Measurements from ENCODE around the gene FASLG.
"Not testable (repeated sequence)": the region's sequence is repeated elsewhere in the genome, so short reads cannot be mapped to it uniquely, and the experiment has no call there.

The FASLG gene

DNA sequence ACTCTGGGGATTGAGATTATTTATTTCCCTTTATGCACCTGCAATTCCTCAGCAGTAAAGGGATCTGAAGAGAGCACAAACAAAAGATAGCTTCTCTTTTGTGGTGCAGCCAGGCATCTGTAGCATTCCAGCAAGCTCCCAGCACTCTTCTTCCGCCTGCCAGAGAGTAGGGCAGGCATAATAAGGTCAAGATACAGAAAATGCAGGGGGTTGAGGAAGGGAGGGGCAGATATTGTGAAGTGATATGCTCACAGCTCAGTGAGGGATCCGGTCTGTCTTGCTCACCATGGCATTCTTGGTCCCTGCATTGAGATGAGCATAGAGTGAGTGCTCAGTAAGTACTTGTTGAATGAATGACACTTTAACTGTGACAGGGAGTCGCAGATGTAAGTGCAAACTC, 23.9 kb downstream of the FASLG start:
- no peak for DNase-seq (ENCODE audit: low spot score)

DNA sequence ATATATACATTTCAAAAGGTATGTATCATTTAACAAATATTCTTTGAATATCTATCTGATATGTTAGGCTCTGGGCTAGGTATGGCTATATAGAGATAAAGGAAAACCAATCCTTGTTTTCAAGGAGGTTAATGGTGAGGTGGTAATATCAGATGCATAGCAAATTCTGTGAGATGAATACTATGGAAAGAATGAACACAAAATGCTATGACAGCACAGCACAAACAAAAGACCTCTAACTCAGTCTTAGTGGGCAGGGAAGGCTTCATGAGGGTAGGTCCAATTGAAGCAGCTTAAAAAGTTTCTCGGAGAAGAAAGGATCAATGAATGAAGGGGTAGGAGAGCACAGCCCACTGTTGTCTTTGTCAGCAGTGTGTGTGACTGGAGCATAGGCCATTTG, 27.2 kb downstream of the FASLG start:
- DNase-seq (ENCODE audit: low spot score): no peak

DNA sequence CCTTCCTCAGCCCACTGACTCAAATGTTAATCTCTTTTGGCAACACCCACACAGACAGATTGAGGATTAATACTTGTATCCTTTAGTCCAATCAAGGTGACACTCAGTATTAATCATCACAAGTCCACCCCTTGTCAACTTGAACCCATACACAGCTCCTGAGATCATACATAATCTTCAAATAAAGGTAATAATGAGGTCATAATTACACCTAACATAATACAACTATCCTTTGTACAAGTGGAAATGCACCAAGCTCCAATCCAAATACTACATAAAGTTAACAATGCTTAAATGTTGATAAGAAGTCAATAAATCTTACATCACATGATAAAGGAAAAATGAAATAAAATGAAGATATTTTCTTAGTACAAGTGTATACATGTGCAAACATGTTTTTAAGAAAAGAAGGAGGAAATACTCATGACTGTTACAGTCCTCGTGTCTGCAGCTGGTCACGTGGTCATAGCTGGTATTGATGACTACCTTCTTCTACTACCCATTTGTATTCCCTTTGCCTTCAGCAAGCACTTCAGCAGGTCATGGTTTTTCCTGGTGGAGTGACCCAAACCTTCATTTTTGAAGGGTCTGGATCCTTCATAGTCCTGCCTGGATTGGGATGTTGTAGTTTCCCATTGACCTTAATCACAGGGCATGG, 29.7 kb downstream of the FASLG start:
- not testable (repeated sequence) for DNase-seq (ENCODE audit: low spot score)

DNA sequence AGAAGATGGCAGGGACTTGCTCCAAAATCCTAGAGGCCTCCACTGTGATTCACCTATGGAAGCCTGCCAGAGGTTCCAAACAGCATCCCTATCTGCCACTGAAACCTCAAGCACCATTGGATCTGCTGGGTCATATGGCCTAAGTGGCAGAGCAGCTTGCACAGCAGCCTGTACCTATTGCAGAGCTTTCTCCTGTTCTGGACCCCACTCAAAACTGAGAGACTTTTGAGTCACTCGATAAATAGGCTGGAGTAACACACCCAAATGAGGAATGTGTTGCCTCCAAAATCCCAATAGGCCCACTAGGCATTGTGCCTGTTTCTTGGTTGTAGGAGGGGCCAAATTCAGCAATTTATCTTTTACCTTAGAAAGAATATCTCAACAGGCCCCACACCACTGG, 32.0 kb downstream of the FASLG start:
- DNase-seq (ENCODE audit: low spot score): not testable (repeated sequence)

DNA sequence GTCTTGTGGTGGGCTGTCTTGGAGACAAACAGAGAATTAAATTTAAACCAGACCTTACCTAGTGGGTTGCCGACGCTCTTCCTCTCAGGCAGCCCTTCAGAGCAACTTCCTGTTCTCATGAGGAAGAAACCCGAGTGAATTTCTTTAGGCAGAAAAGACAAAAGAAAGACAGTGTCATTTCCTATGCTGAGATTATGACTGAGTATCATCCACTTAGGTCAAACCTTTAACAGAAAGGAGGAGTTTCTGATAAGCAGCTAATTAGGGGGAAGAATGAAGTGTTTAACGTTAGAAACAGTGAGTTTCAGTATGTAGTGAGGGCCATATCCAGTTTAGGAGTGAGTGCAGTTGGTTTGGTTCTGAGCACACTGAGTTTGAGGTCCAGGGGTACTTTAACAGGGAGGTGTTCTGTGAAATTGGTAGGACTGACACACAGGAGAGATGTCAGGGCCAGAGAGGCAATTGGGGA, 38.7 kb downstream of the FASLG start:
- DNase-seq (ENCODE audit: low spot score): no peak

DNA sequence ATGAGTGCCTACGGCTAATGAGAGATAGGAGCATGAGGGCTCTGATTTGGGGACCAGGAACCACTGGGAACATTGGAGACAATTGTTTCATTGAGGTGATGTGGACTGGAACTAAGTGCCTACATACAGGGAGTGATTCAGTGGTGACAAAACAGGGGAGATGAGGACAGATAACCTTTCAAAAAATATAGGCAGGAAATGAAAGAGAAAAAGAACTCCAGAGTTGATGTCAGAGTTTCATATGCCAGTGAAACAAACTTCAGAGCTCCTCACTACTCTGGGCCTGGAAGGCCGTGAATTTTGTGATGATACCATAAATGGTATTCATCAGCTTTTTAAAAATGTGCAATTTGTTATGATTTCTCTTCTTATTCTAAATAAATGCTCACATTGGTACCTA, 39.3 kb downstream of the FASLG start:
- DNase-seq (ENCODE audit: low spot score): no peak

DNA sequence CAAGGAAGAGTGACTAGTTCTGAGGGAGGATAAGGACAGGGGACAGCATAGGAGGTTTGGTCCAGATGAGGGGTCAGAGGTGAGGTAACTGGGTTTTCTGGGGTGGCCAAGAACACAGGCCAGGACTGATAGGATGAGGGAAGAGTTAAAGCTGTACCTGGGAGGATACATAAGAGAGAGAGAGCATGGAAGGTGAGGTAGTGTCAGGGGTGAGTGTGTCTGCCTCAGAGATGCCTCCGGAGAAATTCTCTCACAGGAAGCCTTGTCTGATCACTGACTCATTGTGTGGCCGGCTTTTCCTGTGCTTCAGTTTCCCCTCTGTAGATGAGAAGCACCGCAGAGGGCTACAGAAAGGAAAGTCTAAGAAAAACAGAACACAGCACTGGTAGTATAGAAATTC, 40.2 kb downstream of the FASLG start:
- DNase-seq (ENCODE audit: low spot score): no peak

DNA sequence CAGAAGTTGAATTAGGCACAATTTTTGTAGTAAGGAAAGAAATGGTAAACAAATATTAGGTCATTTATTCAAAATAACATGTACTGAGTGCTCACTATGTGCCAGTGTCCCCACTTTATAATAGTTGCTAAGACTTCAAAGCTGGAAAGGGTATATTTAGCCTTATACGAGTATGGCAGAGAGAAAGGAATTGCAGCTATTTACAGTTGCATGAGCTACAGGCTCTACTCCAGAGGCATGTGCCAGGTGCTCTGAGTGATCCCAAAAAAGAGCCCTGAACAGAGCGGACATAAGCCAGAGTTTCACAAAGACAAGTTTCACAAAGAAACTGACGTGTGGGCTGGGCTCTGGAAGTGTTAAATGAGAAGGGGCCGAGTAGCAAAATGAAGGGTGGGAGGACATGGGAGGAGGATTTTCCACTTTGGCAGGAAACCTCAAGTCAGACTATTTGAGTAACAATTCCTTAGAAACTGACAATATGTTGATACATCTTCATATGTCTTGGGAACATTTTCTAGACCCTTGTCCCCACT, 40.9 kb downstream of the FASLG start:
- DNase-seq (ENCODE audit: low spot score): no peak

DNA sequence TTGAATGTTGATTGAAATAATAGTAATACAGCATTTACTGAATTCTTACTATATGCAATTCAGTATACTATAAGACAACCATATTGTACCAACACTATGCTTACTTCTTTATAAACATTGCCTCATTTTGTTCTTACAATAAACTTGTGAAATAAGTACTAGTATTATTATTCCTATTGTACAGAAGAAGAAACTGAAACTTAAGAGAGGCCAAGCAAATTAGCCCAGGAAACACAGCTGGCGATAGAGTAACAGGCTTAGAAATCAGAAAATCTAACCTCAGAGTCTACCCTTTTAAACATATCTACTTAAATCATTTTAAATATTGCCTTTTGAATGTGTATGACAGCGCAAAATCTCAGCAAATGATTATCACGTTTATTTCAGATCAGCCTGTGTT, 41.7 kb downstream of the FASLG start:
- DNase-seq (ENCODE audit: low spot score): no peak

DNA sequence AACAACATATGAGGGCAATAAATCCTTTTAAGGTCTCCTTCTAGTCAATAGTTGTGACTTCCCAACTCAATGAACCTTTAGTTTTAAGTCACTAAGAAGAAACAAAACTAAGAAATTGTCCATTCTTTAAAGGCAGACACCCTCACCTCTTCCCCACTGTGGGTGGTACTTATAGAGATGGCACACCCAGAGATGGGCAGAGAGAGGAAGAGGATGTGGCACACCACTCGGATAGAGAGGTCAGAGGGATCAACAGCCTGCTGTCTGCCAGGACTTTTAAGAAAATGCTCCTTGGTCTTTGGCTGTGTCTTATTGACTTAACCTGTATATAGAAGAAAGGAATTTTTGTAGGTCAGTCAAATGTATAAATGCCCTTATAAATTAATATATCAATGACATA, 45.1 kb downstream of the FASLG start:
- DNase-seq (ENCODE audit: low spot score): no peak

DNA sequence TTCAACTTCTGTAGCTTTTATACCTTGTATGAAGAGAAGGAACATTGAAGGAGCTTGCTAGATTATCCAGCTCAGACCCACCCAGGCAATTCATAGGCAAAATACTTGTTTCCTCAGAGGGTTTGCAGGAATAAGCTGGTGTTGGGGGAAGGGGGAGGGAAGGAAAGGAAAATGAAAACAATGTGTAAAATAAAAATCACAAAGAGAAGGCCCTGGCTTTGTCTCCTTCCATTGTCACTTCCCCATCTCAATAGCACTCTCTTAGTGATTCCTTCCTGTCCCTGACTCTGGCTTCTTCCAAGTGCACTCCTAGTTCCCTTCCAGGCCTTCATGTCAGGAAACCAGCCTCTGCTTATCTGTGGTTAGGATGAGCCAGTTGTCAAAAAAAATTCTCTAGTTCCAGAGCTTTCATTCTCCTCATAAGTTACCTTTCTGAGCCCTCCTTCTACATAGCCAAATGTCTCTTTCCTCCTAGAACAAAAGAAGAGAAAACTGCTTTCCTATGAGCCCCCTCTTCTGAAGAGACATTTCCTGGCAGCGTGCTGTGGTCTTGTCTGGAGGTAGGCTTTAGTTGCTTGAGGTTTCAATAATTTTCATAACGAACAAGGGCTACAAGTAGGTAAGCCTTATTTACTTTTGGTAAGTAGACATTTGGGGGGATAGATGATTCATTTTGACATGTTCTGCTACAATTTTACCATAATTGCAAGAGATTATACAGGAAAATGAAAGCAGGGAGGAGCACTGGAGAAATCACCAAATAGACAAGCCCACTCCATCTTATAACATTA, 45.7 kb downstream of the FASLG start:
- no peak for DNase-seq (ENCODE audit: low spot score)

DNA sequence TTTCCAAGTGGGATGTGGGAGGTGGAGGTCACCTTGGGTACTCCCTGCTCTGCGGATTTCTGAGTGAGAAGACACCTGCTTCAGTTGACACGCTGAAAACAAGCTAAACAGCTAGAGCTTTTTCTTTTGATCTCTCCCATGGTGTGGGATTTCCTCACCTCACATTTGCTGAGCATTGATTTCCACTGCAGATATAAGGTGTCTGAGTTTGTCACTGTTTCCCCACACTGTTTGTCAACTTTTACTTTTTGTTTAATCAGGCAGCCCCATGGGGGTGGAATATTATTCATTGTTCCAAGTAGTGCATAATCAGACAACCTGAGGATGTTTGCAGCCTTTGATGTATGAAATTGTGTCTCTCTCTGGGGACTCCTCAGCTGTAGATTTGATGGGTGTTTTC, 49.5 kb downstream of the FASLG start:
- DNase-seq (ENCODE audit: low spot score): no peak

DNA sequence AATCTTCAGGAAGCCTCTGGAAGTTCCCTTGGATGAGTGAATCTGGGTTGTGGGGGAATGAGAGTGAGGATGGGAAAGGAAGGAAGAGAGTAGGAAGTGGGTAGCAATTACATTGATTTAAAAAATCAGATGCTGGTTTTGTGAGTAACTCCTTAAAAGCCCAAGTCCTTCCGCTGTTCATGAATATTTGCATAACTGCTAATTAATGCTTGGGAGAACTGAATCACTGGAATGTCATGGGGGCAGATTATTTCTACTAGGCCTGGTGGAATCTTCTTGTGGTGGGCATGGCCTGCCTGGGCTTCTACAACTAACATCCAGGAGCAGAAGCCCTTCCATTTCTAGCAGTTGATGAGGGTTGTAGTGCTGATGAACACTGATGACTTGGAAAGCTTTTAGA, 52.7 kb downstream of the FASLG start:
- no peak for DNase-seq (ENCODE audit: low spot score)

DNA sequence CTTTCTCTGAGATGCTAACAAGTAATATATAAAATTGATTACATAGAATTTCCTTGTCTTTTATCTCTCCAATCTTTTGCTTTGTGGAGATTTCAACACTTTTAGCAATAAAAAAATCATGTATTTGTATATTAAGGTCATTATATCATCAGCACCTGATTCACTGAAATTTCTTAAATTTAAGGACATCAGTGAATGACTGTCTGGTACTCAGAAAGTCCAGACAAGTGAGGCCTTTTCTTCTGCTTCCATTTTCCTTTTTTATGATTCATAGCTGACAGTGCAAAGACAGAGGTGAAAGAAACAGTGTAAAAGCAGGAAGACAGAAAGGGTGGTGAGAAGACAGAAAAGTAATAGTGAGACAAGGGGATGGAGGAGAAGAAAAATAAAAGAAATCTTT, 54.6 kb downstream of the FASLG start:
- DNase-seq (ENCODE audit: low spot score): no peak
